OCI-LY1 (cell line): ENCODE results near the gene CCDC40.

Experiments used
- H2AFZ ChIP-seq: fragments of 200-600 bp; sonication (generic), shearing (Covaris generic); 2 replicates; pipeline ENCODE4 v1.6.0; 2014; ENCODE audit warnings: antibody characterized with exemption, mild to moderate bottlenecking, low read length
- H3F3A ChIP-seq: fragments of 200-600 bp; sonication (generic), shearing (Covaris generic); 2 replicates; pipeline ENCODE4 v1.6.0; 2014; ENCODE audit warnings: mild to moderate bottlenecking, antibody characterized with exemption, low read length, moderate library complexity; ENCODE audit not compliant: insufficient read depth
- H3K27ac ChIP-seq: fragments of 200-600 bp; sonication (generic); 2 replicates; pipeline ENCODE4 v1.5.1; 2014; ENCODE audit warnings: low read length, mixed run types, mild to moderate bottlenecking, low read depth; ENCODE audit not compliant: poor library complexity, severe bottlenecking
- H3K27me3 ChIP-seq: fragments of 200-600 bp; sonication (generic); 2 replicates; pipeline ENCODE4 v1.6.0; 2014; ENCODE audit warnings: antibody characterized with exemption, mild to moderate bottlenecking, low read length, moderate library complexity; ENCODE audit not compliant: insufficient read depth
- H3K36me3 ChIP-seq: fragments of 200-600 bp; sonication (generic); 2 replicates; pipeline ENCODE4 v1.6.1; 2014; ENCODE audit warnings: mild to moderate bottlenecking, antibody characterized with exemption, low read length, moderate library complexity, mixed read lengths; ENCODE audit not compliant: insufficient read depth
- H3K4me1 ChIP-seq: fragments of 200-600 bp; sonication (generic); 2 replicates; pipeline ENCODE4 v1.5.1; 2014; ENCODE audit warnings: mild to moderate bottlenecking, low read length, moderate library complexity; ENCODE audit not compliant: insufficient read depth, severe bottlenecking
- H3K4me2 ChIP-seq: fragments of 200-600 bp; sonication (generic), shearing (Covaris generic); 2 replicates; pipeline ENCODE4 v1.6.1; 2014; ENCODE audit warnings: low read length
- H3K4me3 ChIP-seq: fragments of 200-600 bp; sonication (generic); 2 replicates; pipeline ENCODE4 v1.5.1; 2014; ENCODE audit warnings: low read length, low read depth, mild to moderate bottlenecking, mixed read lengths; ENCODE audit not compliant: poor library complexity, severe bottlenecking
- H3K79me2 ChIP-seq: fragments of 200-600 bp; shearing (Covaris generic); 2 replicates; pipeline ENCODE4 v1.6.1; 2016; ENCODE audit warnings: mixed run types, low read length, mixed read lengths; ENCODE audit not compliant: insufficient read depth
- H3K9ac ChIP-seq: fragments of 200-600 bp; sonication (generic), shearing (Covaris generic); 2 replicates; pipeline ENCODE4 v1.6.1; 2014; ENCODE audit warnings: mild to moderate bottlenecking, low read length, mixed read lengths
- H3K9me2 ChIP-seq: fragments of 200-600 bp; sonication (generic), shearing (Covaris generic); 2 replicates; pipeline ENCODE4 v1.6.1; 2014; ENCODE audit warnings: low read depth, mild to moderate bottlenecking, low read length, mixed read lengths
- H3K9me3 ChIP-seq: fragments of 200-600 bp; shearing (Covaris generic); 2 replicates; pipeline ENCODE4 v1.6.1; 2014; ENCODE audit warnings: low read length, mixed read lengths
- H4K20me1 ChIP-seq: fragments of 200-600 bp; sonication (generic), shearing (Covaris generic); 2 replicates; pipeline ENCODE4 v1.6.0; 2016; ENCODE audit warnings: mild to moderate bottlenecking, low read length; ENCODE audit not compliant: insufficient read depth
- EZH2 ChIP-seq: fragments of 200-600 bp; sonication (generic), shearing (Covaris generic); IDR thresholded peaks from 2 replicates; pipeline ENCODE4 v1.8.0; 2017; ENCODE audit warnings: borderline replicate concordance, mixed run types, mild to moderate bottlenecking, antibody characterized with exemption, low read length, moderate library complexity, mixed read lengths
- TF ChIP-seq, protein P1 (sequence below): fragments of 200-600 bp; sonication (generic), shearing (Covaris generic); IDR thresholded peaks from 2 replicates; pipeline ENCODE4 v1.5.1; 2017; ENCODE audit warnings: mild to moderate bottlenecking, antibody characterized with exemption, low read length, moderate library complexity, mixed read lengths

Gene CCDC40

DNA sequence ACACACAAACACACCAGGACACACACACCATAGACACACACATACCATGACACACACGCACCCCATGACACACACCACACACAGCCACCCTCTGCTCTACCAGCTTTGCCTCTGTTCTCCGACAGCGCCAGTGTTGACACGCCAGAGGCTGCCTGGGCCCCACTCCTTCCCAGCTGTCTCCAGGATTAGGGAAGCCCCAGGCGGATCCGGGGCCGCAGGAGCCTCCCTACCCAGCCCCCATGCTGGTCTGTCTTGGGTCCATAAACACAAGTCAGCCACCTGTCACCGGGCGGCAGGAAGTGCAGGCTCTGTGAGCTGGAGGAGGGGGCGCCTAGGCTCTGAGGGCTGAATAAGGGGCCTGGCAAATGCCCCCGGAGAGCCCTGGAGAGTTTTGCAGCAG lies 11.3 kb upstream of the CCDC40 start:
- Histone ChIP-seq H3F3A (no peaks in the 10 kb centered on the region), H3K9me2 (no peaks in the 10 kb centered on the region), H3K9ac (no peak overlapping the region), H3K27me3 (no peaks in the 10 kb centered on the region; the same call in 1 of the 2 replicates), H3K79me2 (no peaks in the 10 kb centered on the region), H4K20me1 (no peaks in the 10 kb centered on the region), H3K4me1 (no peaks in the 10 kb centered on the region), H3K4me3 (no peak overlapping the region), H3K27ac (no peak overlapping the region), H2AFZ (no peak overlapping the region), H3K36me3 (no peaks in the 10 kb centered on the region), H3K4me2 (no peak overlapping the region), H3K9me3 (no peaks in the 10 kb centered on the region)
- no peak for TF ChIP-seq EZH2
- TF ChIP-seq, protein P1, sequence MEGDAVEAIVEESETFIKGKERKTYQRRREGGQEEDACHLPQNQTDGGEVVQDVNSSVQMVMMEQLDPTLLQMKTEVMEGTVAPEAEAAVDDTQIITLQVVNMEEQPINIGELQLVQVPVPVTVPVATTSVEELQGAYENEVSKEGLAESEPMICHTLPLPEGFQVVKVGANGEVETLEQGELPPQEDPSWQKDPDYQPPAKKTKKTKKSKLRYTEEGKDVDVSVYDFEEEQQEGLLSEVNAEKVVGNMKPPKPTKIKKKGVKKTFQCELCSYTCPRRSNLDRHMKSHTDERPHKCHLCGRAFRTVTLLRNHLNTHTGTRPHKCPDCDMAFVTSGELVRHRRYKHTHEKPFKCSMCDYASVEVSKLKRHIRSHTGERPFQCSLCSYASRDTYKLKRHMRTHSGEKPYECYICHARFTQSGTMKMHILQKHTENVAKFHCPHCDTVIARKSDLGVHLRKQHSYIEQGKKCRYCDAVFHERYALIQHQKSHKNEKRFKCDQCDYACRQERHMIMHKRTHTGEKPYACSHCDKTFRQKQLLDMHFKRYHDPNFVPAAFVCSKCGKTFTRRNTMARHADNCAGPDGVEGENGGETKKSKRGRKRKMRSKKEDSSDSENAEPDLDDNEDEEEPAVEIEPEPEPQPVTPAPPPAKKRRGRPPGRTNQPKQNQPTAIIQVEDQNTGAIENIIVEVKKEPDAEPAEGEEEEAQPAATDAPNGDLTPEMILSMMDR: no peak

DNA sequence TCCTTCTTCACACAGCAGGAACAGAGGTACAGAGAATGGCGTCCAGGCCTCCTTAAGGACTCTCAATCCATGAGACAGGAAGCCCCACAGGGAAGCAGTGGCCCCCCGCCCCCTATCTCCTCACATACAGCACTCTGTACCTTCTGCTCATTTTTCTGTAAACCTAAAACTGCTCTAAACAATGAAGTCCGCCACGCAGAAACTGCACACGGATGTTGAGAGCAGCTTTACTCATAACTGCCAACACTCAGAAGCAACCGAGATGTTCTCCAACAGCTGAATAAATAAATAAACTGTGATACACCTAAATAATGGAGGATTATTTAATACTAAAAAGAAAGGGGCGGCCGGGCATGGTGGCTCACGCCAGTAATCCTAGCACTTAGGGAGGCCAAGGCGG lies 10.6 kb upstream of the CCDC40 start:
- Histone ChIP-seq H3K27ac (no peak overlapping the region), H3K79me2 (no peaks in the 10 kb centered on the region), H3F3A (no peaks in the 10 kb centered on the region), H4K20me1 (no peaks in the 10 kb centered on the region), H2AFZ (no peak overlapping the region), H3K4me2 (no peak overlapping the region), H3K4me3 (no peak overlapping the region), H3K27me3 (no peaks in the 10 kb centered on the region; the same call in 1 of the 2 replicates), H3K9ac (no peak overlapping the region), H3K4me1 (no peaks in the 10 kb centered on the region), H3K9me2 (no peaks in the 10 kb centered on the region), H3K9me3 (no peaks in the 10 kb centered on the region), H3K36me3 (no peaks in the 10 kb centered on the region)
- TF ChIP-seq, protein P1: no peak
- TF ChIP-seq EZH2: no peak

DNA sequence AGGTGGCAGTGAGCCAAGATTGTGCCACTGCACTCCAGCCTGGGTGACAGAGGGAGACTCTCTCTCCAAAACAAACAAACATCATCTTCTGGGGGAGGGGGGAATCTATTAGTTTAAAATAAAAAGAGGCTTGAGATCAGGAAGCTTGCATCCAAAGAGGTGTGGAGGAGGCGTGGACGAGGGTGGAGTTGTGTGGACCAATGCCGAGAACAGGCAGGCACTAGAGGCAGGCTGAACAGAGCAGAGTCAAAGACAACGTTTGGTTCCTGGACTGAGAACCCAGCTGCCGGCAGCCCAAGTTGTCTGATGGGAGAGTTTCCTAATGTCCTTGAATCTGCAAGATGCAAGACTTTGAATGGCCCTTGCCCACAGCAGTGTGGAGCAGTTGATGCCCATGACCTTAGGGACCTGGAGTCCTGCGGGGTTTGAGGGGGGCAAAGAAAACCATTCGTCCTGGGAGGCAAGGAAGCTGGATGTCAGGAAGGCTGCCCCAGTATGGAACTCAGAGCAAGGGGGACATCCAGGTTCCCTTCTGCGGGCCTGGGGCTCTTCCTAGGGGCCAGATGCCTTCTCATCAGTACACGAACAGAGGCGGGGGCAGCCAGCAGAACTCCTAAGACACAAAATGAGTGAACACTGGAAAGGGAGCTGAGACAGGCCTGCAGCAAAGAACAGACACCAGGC lies 9.9 kb upstream of the CCDC40 start:
- no peak overlapping the region for H3K4me2 ChIP-seq
- no peaks in the 10 kb centered on the region for H3K9me3 ChIP-seq
- H4K20me1 ChIP-seq: no peaks in the 10 kb centered on the region
- no peaks in the 10 kb centered on the region for H3K36me3 ChIP-seq
- H3F3A ChIP-seq: no peaks in the 10 kb centered on the region
- no peak overlapping the region for H3K27ac ChIP-seq
- H3K9me2 ChIP-seq: no peaks in the 10 kb centered on the region
- TF ChIP-seq, protein P1: no peak
- no peak for TF ChIP-seq EZH2
- H3K9ac ChIP-seq: no peak overlapping the region
- no peak overlapping the region for H2AFZ ChIP-seq
- no peaks in the 10 kb centered on the region for H3K79me2 ChIP-seq
- no peaks in the 10 kb centered on the region; the same call in 1 of the 2 replicates for H3K27me3 ChIP-seq
- H3K4me1 ChIP-seq: no peaks in the 10 kb centered on the region
- H3K4me3 ChIP-seq: no peak overlapping the region
